Measurements from ENCODE around the gene PSG11. TPM values are rescaled to one million over a fixed set of nuclear protein-coding genes. Genes with fewer than 3 reads are reported as not detected.

Gene PSG11
- total RNA-seq, 1 experiment from 2014 or later = 0.41 TPM

DNA sequence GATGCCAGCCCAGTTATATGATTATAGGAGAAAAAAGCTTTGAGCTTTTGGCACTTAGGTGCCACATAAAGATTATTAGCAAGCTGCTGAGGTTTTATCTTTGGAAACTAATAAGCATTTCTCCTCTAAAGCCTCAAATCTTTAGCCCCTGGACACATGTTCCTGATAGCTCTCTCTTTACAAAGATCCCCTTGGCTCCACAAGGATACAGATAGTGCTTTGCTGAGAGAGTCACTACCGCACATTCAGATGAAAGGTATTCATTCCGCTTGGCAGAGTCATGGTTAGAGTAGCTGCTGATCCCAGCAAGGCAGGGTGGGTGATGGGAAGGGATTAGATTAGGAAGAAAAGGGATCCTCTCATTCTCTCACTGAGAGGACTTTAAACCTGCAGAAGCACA lies 61.1 kb downstream of the PSG11 start:
- H3K4me3 ChIP-seq (ENCODE audit: low read depth, low read length) = no peak overlapping the region
- no peak for DNase-seq
- intact Hi-C loops (cut with micrococcal nuclease; ENCODE audit: unreplicated experiment) = no loop called here

DNA sequence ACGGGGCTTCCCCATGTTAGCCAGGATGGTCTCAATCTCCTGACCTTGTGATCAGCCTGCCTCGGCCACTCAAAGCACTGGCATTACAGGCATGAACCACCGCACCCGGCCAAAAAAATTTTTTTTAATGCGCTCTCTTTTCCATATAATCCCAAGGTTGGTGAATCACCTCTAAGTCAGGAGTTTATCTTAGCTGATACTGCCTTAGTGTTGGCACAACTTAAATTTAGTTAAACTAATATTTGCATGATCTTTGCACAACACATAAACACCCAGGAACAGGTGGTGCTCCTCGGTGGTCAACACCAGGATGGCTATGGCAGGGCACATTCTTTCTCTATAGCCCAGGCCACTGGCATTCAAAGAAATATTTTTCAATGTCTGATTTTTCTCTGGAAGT lies 65.2 kb downstream of the PSG11 start:
- Mint-ChIP-seq H3K36me3 (ENCODE audit: insufficient read depth, unreplicated experiment) (no peaks in the 10 kb centered on the region), H3K9me3 (ENCODE audit: unreplicated experiment) (peaks cover 10% of the 10 kb centered on the region)
- POLR2A ChIA-PET = no interaction called here

More for the DNA sequence above, 61.1 kb downstream of the PSG11 start:
- BruUV-seq (replicated peaks) = no TSS peak
- H3K9me3 ChIP-seq = no peaks in the 10 kb centered on the region
- no peaks in the 10 kb centered on the region for H3K4me1 ChIP-seq
- Mint-ChIP-seq H3K27ac (ENCODE audit: unreplicated experiment) (no peak overlapping the region), H3K4me3 (ENCODE audit: unreplicated experiment) (no peak overlapping the region), H3K9me3 (ENCODE audit: unreplicated experiment) (no peaks in the 10 kb centered on the region), H3K36me3 (ENCODE audit: insufficient read depth, unreplicated experiment) (no peaks in the 10 kb centered on the region), H3K4me1 (ENCODE audit: low read depth, unreplicated experiment) (no peaks in the 10 kb centered on the region), H3K27me3 (ENCODE audit: insufficient read depth, unreplicated experiment) (peaks cover 2% of the 10 kb centered on the region)
- POLR2A ChIA-PET = no interaction called here
- TF ChIP-seq CTCF (IDR thresholded peaks at IDR 0.05; ENCODE audit: insufficient read depth in 1 of 2, low read depth in 1 of 2, low read length in 1 of 2, severe bottlenecking in 1 of 2, unreplicated experiment in 1 of 2) = no peak
- no peaks in the 10 kb centered on the region for H3K36me3 ChIP-seq (ENCODE audit: control insufficient read depth, insufficient read depth, low read length)
- CTCF ChIA-PET = no interaction called here
- no peaks in the 10 kb centered on the region for H3K27me3 ChIP-seq (replicated peaks; ENCODE audit: control insufficient read depth, insufficient read depth, low read length)

More for the DNA sequence above, 65.2 kb downstream of the PSG11 start:
- H3K9me3 ChIP-seq = no peaks in the 10 kb centered on the region
- CTCF ChIA-PET = no interaction called here
- no peaks in the 10 kb centered on the region for H3K36me3 ChIP-seq (ENCODE audit: control insufficient read depth, insufficient read depth, low read length)
- peaks cover 2% of the 10 kb centered on the region for H3K27me3 Mint-ChIP-seq (ENCODE audit: insufficient read depth, unreplicated experiment)
- no TSS peak for BruUV-seq (replicated peaks)
- DNase-seq = no peak
- TF ChIP-seq CTCF (IDR thresholded peaks at IDR 0.05; ENCODE audit: insufficient read depth in 1 of 2, low read depth in 1 of 2, low read length in 1 of 2, severe bottlenecking in 1 of 2, unreplicated experiment in 1 of 2) = no peak
- no peak overlapping the region for H3K27ac Mint-ChIP-seq (ENCODE audit: unreplicated experiment)
- intact Hi-C loops (cut with micrococcal nuclease; ENCODE audit: unreplicated experiment) = no loop called here
- no peak overlapping the region for H3K4me3 Mint-ChIP-seq (ENCODE audit: unreplicated experiment)
- no peak overlapping the region for H3K4me3 ChIP-seq (ENCODE audit: low read depth, low read length)
- no peaks in the 10 kb centered on the region for H3K4me1 ChIP-seq
- H3K4me1 Mint-ChIP-seq (ENCODE audit: low read depth, unreplicated experiment) = no peaks in the 10 kb centered on the region
- no peaks in the 10 kb centered on the region for H3K27me3 ChIP-seq (replicated peaks; ENCODE audit: control insufficient read depth, insufficient read depth, low read length)

Other genes with a start within 250 kb of the PSG11 start
- gene PSG1, start 146.8 kb downstream of the PSG11 start, total RNA-seq (2022) = 0.37 TPM in 1 of 2 replicates, not detected in the other
- gene PSG6, start 108.6 kb downstream of the PSG11 start, total RNA-seq (2022) = 0.18 TPM in 1 of 2 replicates, not detected in the other
- not detected in 2 replicates for gene PSG7, start 89.3 kb downstream of the PSG11 start, total RNA-seq (2022)
- gene PSG2, start 56.2 kb upstream of the PSG11 start, total RNA-seq (2022) = 0.30 and 0.45 TPM in 2 replicates
- gene PSG5, start 160.1 kb upstream of the PSG11 start, total RNA-seq (2022) = 1.2 and 1.7 TPM in 2 replicates
- gene PSG4, start 179.2 kb upstream of the PSG11 start, total RNA-seq (2022) = not detected in 2 replicates
- not detected in 2 replicates for gene PSG9, start 243.1 kb upstream of the PSG11 start, total RNA-seq (2022)